ENCODE data around the gene FBXO31.

FBXO31 gene

GRCh38 chr16:87317750-87318644 is 65.6 kb downstream of the FBXO31 start (continued):
- TF ChIP-seq, protein P1, sequence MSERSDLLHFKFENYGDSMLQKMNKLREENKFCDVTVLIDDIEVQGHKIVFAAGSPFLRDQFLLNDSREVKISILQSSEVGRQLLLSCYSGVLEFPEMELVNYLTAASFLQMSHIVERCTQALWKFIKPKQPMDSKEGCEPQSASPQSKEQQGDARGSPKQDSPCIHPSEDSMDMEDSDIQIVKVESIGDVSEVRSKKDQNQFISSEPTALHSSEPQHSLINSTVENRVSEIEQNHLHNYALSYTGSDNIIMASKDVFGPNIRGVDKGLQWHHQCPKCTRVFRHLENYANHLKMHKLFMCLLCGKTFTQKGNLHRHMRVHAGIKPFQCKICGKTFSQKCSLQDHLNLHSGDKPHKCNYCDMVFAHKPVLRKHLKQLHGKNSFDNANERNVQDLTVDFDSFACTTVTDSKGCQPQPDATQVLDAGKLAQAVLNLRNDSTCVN (tag by site-specific recombination; optimal IDR thresholded peaks at IDR 0.05), result no peak
- TF ChIP-seq ZNF561 (tag by site-specific recombination; IDR thresholded peaks at IDR 0.05; ENCODE audit: borderline replicate concordance), result 0 out of 2 replicates have a peak, but pooled peaks have one; percentile 1
- no peak for TF ChIP-seq IKZF3 (tag by site-specific recombination; IDR thresholded peaks at IDR 0.05)
- TF ChIP-seq HOXC10 (CRISPR knock-in tag; IDR thresholded peaks at IDR 0.05), result no peak
- TF ChIP-seq ZNF560 (tag by site-specific recombination; IDR thresholded peaks at IDR 0.05; ENCODE audit: borderline replicate concordance), result no peak
- TF ChIP-seq ZFP3 (tag by site-specific recombination; IDR thresholded peaks at IDR 0.05; ENCODE audit: low read depth), result no peak
- peak; percentile 63; the same call in 1 of the 2 replicates for TF ChIP-seq REPIN1 (tag by site-specific recombination; IDR thresholded peaks at IDR 0.05; ENCODE audit: low read depth)
- no peak for TF ChIP-seq ZNF266 (tag by site-specific recombination; IDR thresholded peaks at IDR 0.05; ENCODE audit: low read depth)
- TF ChIP-seq ZNF10 (tag by site-specific recombination; IDR thresholded peaks at IDR 0.05), result peak; percentile 75; the same call in 1 of the 2 replicates
- TF ChIP-seq ZNF837 (tag by site-specific recombination; IDR thresholded peaks at IDR 0.05), result no peak
- TF ChIP-seq MEIS1 (CRISPR knock-in tag; IDR thresholded peaks at IDR 0.05; ENCODE audit: borderline replicate concordance), result no peak
- TF ChIP-seq ZBTB17 (tag by site-specific recombination; IDR thresholded peaks at IDR 0.05), result no peak
- no peak for TF ChIP-seq ZNF596 (tag by site-specific recombination; IDR thresholded peaks at IDR 0.05)
- 0 out of 2 replicates have a peak, but pooled peaks have one; percentile 16 for TF ChIP-seq ZNF768 (tag by site-specific recombination; IDR thresholded peaks at IDR 0.05)
- no peak for TF ChIP-seq ZBTB48 (tag by site-specific recombination; IDR thresholded peaks at IDR 0.05)
- no peak for TF ChIP-seq ZNF843 (tag by site-specific recombination; IDR thresholded peaks at IDR 0.05)

- Histone ChIP-seq H3K4me1 (ENCODE audit: control insufficient read depth, insufficient read depth, low read length) (no peaks in the 10 kb centered on the region; the same call in 1 of the 2 replicates), H3K9me3 (ENCODE audit: control insufficient read depth, insufficient read depth, low read depth, low read length) (no peaks in the 10 kb centered on the region), H3K36me3 (ENCODE audit: control insufficient read depth in 2 of 2, insufficient read depth in 1 of 2, low read length in 2 of 2) (peaks cover 0 to 11% of the 10 kb centered on the region in 2 experiments; a peak in 1 of 3 replicates), H3K4me3 (ENCODE audit: low read depth, low read length) (peak within 1 kb of the TSS; percentile 87), H3K27ac (ENCODE audit: extremely low read depth, low read depth, low read length) (peak within 1 kb of the TSS; percentile 75)
- POLR2A ChIA-PET, result interaction anchor here (0.6 to 2.3 kb wide), 14 partner anchors 9 to 452 kb away, joined by 3 to 23 read pairs (median 4); partner anchors contain the start of gene FBXO31
- CTCF ChIA-PET, result interaction anchor here (0.7 to 1.2 kb wide), 4 partner anchors 18 to 1519 kb away, joined by 3 to 4 read pairs (median 3); no protein-coding TSS in a partner anchor
- TF ChIP-seq ZNF660 (tag by site-specific recombination; IDR thresholded peaks at IDR 0.05), result peak; percentile 69; the same call in 1 of the 2 replicates
- TF ChIP-seq ZNF645 (tag by site-specific recombination; IDR thresholded peaks at IDR 0.05), result no peak
- TF ChIP-seq ZNF19 (tag by site-specific recombination; IDR thresholded peaks at IDR 0.05; ENCODE audit: low read depth), result no peak
- no peak for TF ChIP-seq ZNF248 (tag by site-specific recombination; IDR thresholded peaks at IDR 0.05)
- peak; percentile 61 for TF ChIP-seq ZIC2 (tag by site-specific recombination; IDR thresholded peaks at IDR 0.05)
- no peak for TF ChIP-seq GLI4 (tag by site-specific recombination; IDR thresholded peaks at IDR 0.05)
- no peak for TF ChIP-seq ZNF26 (tag by site-specific recombination; IDR thresholded peaks at IDR 0.05)
- TF ChIP-seq, protein P2, sequence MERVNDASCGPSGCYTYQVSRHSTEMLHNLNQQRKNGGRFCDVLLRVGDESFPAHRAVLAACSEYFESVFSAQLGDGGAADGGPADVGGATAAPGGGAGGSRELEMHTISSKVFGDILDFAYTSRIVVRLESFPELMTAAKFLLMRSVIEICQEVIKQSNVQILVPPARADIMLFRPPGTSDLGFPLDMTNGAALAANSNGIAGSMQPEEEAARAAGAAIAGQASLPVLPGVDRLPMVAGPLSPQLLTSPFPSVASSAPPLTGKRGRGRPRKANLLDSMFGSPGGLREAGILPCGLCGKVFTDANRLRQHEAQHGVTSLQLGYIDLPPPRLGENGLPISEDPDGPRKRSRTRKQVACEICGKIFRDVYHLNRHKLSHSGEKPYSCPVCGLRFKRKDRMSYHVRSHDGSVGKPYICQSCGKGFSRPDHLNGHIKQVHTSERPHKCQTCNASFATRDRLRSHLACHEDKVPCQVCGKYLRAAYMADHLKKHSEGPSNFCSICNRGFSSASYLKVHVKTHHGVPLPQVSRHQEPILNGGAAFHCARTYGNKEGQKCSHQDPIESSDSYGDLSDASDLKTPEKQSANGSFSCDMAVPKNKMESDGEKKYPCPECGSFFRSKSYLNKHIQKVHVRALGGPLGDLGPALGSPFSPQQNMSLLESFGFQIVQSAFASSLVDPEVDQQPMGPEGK (tag by site-specific recombination; IDR thresholded peaks at IDR 0.05), result peak; percentile 79
- TF ChIP-seq, protein P3, sequence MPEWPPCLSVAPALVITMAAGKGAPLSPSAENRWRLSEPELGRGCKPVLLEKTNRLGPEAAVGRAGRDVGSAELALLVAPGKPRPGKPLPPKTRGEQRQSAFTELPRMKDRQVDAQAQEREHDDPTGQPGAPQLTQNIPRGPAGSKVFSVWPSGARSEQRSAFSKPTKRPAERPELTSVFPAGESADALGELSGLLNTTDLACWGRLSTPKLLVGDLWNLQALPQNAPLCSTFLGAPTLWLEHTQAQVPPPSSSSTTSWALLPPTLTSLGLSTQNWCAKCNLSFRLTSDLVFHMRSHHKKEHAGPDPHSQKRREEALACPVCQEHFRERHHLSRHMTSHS (tag by site-specific recombination; IDR thresholded peaks at IDR 0.05), result no peak
- no peak for TF ChIP-seq ZNF184 (tag by site-specific recombination; IDR thresholded peaks at IDR 0.05)
- TF ChIP-seq YY1 (tag by site-specific recombination; IDR thresholded peaks at IDR 0.05), result peak; percentile 49; the same call in 1 of the 2 replicates
- peak; percentile 46; the same call in 1 of the 2 replicates for TF ChIP-seq ZNF580 (tag by site-specific recombination; IDR thresholded peaks at IDR 0.05)
- no peak for TF ChIP-seq IKZF3 (tag by site-specific recombination; IDR thresholded peaks at IDR 0.05)
Measured at GRCh38 chr16:87316923-87317749, 66.4 kb downstream of the FBXO31 start, which contains the start of gene C16orf95. C16orf95 (minus strand) TSS chr16:87317392; CDS start chr16:87317242, 150 bp downstream.

Measured in HEK293 (cell line).